HG02885 (cell line): ENCODE results near the gene TBRG1.

Experiments
- ATAC-seq: cut with Tn5 transposase; IDR thresholded peaks from one replicate; pipeline ENCODE4 v1.9.1; 2021; ENCODE audit warnings: mild to moderate bottlenecking; ENCODE audit not compliant: unreplicated experiment, poor library complexity

The TBRG1 gene

DNA sequence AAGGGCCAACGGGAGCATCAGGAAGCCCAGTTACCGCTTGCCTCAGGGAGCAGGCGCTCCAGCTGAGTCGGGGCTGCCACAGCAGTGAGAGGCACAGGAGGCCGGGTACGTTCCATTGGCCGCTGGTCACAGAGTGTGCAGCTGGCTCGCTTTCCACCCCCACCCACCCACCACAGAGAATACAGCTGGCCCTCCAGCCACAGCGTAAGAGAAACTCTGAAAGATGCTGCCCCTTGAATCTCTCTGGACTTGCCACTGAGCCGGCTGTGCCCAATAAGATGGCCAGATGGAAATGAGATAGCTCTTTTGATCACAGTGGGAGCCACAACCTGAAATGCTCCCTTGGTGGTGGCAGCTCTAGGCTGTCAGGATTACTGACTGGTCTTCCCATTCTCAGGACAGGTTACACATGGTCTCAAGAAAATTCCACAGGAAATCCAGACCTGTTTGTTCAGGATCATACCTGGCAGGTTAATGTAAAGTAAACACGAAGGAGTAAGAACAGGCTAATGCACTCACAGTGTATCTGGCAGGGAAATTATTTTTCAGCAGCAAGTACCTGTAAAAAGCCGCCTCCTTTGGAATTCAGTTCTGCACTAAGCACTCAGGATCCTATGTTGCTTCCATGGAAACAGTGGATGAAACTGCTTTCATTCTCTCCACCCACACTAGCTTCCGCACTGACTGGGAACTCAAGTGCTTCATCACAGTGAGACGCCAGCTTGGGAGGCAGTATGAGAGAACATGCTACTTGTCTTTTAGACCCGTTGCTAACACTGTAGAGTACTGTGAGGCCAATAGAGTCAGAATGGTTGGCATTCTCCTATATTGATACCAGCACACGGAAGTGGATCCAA, 34.3 kb downstream of the TBRG1 start:
- no peak for ATAC-seq

DNA sequence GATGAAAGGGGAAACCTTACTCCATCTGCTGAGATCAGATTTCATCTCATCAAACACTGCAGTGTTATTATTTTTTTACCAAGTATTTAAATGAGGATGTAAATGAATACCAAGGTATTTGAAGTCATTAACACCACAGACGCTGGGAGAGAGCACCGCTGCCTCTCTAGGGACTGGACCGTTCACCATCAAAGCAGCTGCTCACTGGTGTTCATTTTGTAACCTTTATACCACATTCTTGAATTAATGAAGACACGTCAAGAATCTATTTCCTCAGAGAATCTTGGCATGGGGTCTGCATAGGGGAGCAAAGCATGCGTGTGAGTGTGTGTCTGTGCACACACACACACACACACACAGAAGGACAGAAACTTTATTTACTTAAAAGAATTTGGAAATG, 35.2 kb downstream of the TBRG1 start:
- no peak for ATAC-seq

DNA sequence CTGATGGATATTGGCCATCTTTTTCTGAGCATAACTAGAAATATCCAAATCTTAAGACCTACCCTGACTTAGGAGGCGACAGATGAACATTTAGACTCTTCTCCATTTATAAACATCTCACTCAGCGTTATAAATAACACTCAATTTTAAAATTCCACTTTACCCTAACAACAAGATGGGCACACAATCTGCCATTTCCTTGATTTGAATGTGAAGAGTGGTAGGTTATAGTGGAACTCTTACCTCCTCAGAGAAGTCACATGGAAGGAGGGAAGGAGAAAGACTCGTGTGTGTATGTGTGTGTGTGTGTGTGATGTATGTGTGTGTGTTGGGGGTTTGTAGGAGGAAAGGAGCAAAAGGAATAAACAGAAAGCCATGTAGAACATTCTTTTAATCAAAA, 35.8 kb downstream of the TBRG1 start:
- ATAC-seq: no peak

DNA sequence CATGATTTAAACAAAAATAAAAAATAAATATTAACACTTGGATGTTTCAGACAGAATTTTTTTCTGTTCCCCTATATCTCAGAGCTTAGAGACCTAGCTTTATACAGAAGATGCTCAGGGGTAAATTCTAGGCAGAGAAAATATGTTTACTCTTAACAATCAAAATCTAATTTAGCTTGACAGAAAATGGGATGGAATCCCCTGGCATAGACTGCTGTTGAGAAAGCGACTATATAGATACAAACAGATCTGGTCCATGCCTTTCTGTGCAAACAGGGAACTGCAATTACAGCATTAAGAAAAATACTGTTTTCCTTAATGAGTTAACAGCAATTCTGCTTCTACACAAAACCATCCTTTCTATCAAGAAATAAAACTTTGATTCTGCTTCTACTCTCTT, 36.3 kb downstream of the TBRG1 start:
- no peak for ATAC-seq

DNA sequence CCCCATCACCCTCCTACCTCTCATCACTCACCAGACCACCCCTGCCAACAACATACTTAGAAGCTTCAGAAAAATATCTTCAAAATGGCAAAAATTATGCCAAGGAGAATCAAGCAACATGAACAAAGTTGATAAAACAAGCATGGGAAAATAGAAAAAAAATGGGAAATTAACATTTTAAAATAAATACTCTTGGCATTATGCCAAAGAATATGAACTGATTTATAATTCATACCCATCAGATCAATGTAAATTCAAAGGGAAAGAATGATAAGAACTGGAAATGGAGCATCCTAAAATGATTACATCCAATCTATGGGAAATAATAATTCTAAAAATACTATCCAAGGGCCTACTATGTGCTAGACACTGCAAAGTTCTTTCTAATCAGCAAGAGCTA, 38.9 kb downstream of the TBRG1 start:
- ATAC-seq: no peak

DNA sequence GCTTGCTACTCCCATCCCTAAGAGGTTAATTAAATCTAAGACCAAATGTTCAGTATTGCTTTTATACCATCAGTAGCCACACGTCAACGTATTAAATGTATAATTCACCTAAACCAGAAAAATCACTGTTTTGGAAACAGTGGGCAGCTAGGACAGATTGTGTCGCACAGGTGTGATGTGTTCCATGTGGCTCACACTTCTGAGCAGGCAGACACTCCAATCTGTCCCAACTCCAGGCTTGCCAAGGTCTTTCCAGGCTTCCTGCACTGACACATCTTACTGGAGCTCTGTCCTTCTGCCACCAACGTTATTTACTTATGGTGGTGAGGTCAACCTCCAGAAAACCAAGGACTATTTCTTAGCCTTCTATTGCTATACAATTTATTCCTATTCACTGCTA, 39.4 kb downstream of the TBRG1 start:
- ATAC-seq: no peak

DNA sequence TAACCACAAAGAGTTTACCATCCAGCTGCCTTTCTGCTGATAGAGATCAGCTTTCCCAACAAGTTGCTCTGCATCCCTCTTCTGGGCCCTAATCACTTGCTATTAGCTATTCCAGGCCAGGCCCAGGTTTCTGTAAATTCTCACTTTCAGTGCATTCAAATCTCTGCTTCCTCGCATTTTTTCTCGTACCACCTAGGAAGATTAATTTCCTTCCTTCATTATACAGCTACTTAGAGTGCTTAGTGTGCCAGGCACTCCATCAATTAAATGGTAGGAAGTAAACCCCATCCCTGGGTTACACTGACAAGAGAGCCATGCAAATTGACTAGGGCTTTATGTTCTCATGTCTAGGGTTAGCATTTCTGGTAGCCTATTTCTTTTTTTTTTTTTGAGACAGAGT, 41.2 kb downstream of the TBRG1 start:
- no peak for ATAC-seq

DNA sequence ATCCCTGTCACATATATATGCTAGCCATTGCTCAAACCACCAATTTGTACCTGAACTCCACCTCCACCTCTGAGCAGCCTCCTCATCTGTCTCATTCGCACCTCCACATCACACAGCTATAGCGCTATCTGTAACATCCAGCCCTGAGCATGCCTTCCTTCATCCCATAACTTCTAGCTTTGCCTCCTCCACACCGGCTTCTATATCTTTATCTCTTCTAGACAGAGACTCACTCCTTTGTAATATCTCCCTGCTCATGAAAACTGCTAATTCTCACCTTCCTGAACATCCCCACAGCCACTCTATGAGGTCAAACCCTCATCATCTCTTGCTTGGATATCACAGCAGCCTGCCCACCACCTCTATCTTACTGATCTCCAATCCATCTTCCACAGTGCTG, 44.9 kb downstream of the TBRG1 start:
- no peak for ATAC-seq

DNA sequence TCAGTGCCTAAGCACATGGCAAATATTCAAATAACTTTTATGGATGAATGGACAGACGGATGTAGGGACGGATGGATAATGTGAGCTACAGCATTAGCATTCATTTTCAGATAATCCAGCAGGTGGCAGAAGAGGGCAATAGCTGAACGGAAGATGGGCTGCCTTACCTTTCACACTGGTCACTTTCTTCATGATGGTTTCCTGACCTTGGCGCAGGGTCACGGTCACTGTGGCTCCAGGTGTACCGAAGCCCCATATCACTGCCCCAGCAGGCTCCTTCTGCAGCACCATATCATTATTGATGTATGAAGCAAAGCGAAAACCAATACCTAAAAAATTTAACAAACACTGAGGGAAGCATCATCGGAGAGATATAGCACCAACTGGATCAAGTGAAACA, 46.5 kb downstream of the TBRG1 start:
- ATAC-seq: peak; percentile 35

DNA sequence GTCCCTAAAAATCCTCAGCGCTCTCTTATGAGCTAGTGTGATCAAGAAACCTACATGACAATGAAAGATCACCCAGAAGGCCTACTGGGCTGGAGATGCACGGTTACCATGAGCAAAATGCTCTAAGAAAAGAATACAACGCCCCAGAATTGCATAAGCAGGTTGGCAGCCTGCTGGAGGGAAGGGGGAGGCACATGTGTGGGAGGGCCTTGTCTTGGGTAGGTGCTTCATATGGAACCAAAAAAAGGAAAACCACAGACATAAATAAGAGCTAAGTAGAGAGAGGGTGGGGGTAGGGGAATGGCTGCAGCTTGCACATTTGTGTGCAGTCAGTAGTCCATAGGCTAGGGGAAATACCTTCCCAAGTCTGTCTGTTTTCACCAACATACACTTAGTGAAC, 48.1 kb downstream of the TBRG1 start:
- no peak for ATAC-seq

DNA sequence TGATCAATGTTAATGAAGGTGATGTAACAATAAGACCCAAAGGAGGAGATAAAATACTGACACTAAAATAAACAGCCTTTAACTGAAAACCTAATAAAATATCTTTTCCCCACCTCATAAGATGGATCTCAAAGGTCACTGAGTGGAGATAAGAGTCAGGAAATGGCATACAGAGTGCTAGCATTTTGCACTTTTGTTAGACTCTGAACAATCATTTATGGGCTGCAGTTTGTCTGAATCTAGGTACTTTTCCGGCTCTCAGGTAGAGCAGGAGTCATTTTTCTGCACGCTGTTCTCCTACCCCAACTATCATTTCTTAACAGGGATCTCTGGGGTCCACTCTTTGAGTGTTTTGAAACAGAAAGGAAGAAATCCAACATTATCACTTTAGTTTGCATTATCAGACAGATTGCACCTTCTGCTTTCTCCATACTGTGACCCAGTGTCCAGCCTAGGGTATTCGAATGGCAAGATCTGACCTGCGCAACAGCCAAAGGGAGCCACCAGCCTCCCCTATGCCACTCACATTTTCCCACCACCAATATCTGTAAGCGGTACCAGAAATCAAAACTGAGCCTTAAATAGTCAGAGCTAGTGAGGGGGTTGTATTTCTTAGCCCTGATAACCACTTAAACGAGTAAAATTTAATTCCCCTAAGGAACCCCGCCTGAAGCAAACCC, 50.0 kb downstream of the TBRG1 start:
- no peak for ATAC-seq

DNA sequence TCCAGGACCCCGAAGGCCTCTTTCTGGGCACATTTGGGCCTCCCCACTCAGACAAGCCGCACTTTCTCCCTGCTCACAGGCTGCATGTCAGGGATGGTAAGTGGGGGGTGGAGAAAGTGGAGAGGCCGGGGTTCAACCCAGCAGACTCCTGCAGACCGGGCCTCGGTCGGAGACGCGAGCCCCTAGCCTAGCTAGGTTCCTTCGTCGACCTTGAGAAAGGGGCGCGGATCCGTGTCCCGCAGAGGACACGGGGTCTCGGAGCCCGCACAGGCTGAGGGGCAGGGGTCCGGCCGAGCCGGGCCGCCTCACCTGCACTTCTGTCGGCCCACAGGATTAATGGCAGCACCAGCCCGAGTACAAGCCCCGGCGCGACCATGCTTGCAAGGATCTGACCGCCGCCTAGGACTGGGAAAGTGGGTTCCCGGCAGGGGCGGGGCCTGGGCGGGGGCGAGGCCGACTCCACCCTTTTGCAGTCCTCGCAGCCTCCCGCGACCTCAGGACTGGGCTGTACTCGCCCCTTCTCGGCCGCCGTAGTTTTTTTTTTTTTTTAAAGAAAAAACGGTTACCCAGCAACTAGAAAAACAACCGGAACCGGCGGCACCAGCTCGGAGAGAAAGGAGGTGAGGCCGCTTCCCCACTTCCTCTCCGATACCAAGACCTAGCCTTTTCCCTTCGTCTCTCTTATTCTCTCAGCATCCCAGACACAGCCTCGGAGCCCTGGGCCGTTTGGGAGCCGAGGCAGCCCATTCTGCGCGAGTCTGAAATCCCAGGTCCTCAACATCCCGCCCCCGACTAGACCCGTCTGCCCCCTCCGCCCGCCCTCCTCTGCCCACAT, 50.9 kb downstream of the TBRG1 start, which contains the start of the genes SIAE and SPA17:
Gene SIAE (minus strand): TSS at position 407 of the 835 bp plus-strand sequence. CDS start 31 bp downstream, at position 376.
Gene SPA17 (plus strand): TSS at position 572 of the 835 bp plus-strand sequence. CDS start 1,361 bp downstream, outside the sequence.
- ATAC-seq: peak; percentile 88

DNA sequence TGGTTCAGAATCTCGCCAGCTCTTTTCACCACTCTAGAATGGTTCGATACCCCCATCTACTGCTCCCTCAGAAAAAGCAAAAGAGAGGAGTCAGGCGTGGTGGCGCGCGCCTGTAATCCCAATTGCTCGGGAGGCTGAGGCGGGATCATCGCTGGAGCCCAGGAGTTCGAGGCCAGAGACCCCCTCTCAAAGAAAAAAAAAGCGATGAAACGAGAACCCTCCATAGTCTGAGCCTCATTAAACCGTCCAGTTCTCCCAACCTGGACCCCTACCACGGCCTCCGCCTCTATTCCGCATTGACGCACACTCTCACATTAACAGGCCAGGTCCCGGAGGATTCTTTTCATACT, 51.5 kb downstream of the TBRG1 start:
- ATAC-seq: no peak

DNA sequence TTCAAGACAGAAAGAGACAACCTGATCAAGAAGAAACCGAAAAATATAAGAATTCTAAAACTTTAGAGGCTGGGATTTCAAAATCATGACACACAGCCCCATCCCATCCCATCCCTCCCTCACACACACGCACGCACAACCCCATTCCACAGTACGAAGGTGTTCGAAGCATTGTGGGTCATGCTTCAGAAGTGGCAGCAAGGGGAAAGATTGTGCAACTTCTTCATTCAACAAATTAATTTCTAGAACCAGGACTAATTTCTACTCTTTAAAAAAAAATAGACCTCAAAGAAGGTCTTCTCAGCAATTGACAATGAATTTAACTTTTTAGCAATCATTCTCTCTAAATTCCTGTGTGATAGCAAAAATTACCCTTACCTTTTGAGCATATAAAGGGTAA, 51.9 kb downstream of the TBRG1 start:
- no peak for ATAC-seq

DNA sequence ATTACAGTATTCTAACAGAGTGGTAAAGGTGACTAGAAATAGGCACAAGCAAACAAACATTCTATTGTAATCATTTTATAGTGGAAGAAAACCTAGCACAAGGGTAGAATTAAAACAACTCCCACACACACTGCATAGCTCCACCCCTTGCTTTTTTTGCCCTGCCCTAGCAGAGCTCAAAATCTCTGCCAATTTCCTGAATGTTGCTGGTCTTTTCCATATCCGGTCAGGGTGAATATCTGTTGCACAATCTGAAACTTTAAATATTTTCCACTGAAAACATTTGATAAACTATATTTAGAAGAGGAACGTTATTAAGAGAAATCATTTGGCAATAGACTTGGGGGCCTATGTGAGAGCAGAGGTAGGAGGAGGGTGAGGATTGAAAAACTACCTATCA, 53.7 kb downstream of the TBRG1 start:
- ATAC-seq: no peak

DNA sequence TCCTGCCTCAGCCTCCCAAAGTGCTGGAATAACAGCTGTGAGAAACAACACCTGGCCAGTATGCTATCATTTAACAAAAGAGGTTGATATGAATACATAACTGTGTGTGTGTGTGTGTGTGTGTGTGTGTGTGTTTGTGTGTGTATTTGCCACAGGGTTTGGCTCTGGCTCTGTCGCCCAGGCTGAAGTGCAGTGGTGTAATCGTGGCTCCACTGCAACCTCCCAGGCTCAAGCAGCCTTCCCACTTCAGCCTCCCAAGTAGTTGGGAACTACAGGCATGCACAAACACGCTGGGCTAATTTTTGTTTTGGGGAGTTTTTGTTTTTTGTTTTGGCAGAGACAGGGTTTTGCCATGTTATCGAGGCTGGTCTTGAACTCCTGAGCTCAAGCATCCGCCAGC, 55.8 kb downstream of the TBRG1 start:
- no peak for ATAC-seq

DNA sequence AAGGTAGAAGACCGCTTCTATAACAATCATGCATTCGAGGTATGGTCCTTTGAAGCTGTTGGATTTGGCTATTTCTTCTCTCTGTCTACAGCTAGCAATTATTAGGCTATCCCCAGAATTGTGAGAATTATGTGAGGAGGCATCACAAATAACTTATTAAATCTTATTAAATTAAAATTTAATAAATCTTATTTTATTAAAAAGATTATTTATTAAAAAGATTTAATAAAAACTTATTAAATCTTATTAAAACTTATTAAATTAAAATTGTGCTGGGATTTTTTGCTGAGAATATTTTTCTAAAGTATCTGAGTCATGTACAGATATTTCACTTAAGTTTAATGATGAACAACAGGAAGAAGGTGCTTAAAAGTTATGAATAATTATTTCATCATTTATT, 58.8 kb downstream of the TBRG1 start:
- no peak for ATAC-seq

DNA sequence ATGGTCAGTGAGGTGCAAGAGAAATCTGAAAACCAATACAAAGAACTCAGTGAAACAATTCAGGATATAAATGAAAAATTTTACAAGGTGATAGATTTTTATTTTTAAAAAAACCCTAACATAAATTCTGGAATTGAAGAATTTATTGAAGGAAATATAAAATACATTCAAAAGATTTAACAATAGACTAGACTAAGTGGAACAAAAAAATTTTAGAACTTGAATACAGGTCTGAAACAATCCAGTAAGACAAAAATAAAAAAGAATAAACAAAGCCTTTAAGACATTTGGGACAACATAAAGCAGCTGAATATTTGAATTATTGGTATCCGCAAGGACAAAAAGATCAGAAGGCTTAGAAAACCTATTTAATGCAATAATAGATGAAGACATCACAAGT, 59.8 kb downstream of the TBRG1 start:
- ATAC-seq: no peak
